TTC549 (cell line): ENCODE data around the gene ECHDC3.
"Not testable (repeated sequence)": the region's sequence is repeated elsewhere in the genome, so short reads cannot be mapped to it uniquely, and the experiment has no call there.

Experiments used
- FAIRE-seq: peaks from 2 replicates; lab custom pipeline; 2012; peaks lifted over from hg19 to GRCh38; lab: Jason Lieb, UNC

The ECHDC3 gene, protein sequence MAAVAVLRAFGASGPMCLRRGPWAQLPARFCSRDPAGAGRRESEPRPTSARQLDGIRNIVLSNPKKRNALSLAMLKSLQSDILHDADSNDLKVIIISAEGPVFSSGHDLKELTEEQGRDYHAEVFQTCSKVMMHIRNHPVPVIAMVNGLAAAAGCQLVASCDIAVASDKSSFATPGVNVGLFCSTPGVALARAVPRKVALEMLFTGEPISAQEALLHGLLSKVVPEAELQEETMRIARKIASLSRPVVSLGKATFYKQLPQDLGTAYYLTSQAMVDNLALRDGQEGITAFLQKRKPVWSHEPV

DNA sequence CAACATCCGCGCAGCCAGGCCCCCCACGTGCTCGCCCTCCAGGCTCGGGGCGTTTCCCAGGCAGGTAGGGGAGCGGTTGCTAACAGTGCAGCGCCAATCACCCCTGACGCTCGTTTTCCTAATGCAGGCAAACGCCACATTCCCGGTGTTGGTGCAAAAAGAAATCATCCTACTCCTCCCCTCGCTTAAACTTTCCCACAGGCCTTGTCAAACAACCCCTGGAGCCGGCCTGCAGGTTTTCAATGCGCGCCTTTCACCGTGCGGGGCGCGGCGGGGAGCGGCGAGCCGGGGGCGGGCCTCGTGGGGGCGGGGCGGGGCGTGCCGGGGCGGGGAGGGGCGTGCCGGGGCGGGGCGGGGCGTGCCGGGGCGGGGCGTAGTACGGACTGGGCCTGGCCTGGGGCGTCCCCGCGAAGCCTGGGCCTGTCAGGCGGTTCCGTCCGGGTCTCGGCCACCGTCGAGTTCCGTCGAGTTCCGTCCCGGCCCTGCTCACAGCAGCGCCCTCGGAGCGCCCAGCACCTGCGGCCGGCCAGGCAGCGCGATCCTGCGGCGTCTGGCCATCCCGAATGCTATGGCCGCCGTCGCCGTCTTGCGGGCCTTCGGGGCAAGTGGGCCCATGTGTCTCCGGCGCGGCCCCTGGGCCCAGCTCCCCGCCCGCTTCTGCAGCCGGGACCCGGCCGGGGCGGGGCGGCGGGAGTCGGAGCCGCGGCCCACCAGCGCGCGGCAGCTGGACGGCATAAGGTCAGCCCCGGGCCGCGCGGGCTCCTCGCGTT is at the start of gene ECHDC3:
Gene ECHDC3, plus strand, starts transcription at position 374 of the 770 bp plus-strand sequence. Its CDS starts 195 bp downstream, at position 569.
- no peak for FAIRE-seq

DNA sequence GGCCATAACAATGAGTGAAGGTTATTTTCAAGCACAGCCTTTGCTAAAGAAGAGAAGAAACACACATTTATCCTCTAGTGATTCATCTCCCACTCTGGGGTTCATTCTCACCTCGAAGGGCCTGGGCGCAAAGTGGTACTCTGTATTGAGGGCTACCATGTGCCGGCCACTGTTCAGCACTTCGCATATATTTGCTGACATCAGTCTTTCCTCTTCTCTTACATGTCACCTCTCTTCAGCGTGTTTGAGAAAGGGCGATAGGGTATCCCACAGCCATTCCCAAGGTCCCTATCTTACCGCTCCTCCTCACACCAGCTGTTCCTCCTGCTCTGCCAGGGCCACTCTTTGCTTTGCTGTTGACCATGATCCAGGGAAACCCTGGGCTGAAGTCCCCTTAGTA is 48.8 kb upstream of the ECHDC3 start:
- no peak for FAIRE-seq

DNA sequence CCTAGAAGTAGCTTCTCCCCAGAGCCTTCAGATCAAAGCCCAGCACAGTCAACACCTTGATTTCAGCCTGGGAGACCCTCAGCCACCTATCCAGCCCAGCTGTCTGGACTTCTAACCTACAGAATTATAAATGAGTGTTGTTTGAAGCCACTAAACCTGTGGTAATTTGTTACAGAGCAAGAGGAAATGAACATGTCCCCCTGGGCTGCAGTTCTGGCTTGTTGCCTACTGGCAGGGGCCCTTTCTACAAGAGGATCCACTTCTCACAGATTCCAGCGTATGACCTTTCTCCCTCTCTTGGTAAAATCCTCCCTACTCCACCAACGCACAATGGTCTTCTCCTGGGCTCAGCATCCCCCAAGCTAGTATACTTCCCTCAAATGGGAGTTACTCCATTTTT is 46.4 kb upstream of the ECHDC3 start:
- no peak for FAIRE-seq

DNA sequence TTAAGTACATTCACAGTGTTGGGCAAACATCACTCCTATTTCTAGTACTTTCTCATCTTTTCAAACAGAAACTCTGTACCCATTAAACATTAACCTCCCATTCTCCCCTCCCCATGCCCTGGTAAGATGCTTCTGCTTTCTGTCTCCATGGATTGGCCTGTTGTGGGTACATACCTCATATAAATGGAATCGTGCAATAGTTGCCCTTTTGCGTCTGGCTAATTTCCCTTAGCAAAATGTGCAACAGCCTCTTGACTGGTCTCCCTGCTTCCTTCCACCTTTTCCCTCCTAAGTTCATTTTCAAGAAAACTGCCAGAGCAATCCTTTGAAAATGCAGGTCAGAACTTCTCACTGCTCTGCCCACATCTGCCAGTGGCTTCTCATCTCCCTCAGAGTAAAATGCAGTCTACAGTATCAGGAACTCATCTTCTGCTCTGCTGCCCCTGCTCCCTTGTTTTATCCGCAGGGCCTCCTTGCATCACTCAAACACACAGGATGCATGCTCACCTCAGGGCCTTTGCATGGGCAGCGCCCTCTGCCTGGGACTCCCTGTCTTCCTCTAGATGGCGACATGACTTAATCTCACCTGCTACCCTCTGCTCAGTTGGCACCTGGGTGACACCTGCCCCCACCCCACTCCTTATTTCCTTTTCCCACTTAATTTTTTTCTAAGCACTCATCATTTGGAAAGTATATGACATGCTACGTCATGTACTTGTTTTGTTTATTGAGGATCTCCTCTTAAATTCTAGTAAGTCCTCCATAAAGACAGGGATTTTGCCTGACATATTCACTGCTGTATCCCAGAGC is 44.3 kb upstream of the ECHDC3 start:
- no peak for FAIRE-seq

DNA sequence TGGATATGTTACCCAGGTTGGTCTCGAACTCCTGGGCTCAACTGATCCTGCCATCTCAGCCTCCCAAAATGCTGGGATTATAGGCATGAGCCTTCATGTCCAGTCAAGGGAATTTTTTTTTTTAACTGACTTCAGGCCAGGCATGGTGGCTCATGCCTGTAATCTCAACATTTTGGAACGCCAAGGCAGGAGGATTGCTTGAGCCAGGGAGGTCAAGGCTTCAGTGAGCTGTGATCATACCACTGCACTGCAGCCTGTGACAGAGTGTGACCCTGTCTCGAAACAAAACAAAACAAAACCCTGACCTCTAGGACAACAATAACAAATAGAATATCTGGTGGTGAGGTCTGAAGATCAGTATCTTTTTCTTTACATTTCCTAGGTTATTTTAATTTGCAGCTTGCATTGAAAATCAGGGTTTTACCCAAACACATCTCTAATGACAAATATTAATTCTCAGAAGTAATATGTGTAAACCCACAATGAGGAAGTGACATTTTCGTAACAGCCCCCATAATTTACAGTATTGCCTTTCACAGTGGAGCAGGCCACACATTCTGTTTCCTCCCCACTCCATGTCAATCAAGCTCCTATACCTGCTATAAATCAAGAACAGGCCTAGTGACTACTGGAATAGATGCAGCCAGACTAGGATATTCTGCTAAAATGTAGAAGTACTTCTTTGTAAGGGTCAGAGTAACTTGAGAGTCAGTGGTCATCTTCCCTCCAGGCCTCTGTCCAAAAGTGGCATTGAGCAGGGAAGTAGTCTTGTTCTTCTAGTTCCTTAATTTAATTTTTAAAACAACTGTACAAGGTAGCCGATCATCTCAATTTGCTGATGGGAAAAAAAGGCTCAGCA is 43.3 kb upstream of the ECHDC3 start:
- FAIRE-seq, result no peak

DNA sequence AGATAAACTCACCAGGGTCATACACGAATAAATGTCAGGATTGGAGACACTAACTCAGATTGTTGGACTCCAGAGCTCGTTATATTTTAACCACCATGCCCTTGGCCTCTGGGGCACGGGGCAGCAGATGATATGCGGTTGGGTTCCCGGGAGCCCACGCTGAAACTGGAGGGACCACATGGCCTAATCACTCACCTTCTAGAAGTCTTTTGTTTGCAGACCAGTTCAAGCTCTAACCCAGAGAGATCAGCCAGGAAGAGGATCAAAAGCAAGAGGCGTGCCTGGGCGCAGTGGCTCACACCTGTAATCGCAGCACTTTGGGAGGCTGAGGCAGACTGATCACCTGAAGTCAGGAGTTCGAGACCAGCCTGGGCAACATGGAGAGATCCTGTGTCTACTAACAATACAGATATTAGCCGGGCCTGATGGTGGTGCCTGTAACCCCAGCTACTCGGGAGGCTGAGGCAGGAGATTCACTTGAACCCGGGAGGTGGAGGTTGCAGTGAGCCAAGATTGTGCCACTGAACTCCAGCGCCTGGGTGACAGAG is 42.6 kb upstream of the ECHDC3 start:
- no peak for FAIRE-seq

DNA sequence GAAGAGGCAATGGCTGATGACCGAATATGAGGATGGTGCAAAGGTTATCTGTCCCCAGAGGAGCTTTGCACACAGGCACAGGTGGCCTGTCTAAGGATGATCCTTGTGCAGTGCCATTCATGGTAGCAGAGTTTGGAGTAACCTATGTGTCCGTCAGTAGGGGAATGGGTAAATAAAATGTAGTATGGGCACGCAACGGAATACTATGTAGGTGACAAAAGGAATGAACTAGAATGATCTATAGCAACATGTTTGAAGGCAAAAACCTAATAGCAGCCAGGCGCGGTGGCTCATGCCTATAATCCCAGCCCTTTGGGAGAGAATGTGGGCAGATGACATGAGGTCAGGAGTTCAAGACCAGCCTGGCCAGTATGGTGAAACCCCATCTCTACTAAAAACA is 41.6 kb upstream of the ECHDC3 start:
- FAIRE-seq, result no peak

DNA sequence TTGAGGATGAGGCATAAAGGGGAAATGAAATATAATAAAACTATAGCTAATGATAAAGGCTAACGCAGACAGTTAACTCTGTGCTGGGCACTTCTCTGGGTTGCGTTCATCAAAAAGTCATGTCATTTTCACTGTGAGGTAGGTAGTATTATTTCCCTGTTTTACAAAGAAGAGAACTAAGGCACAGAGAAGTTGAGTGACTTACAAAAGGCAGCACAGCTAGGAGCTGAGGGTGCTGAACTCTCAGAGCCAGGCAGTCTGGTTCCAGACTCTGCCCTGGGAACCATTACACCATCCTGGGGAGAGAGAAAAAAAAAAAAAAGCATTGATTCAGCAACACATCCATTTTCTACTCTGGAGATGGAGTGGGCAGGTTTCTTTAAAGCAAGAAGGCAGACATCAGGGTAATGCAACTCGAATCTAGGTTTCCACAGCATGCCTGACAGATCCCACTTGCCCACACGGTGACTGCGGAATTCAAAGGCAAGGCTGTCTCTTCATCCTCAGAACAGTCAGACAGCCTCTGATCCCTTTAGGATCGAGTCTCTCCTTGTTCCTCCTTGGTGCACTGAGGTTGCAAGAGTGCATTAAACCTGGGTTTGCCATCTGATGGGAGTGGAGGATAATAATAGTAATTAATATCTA is 40.6 kb upstream of the ECHDC3 start:
- no peak for FAIRE-seq

DNA sequence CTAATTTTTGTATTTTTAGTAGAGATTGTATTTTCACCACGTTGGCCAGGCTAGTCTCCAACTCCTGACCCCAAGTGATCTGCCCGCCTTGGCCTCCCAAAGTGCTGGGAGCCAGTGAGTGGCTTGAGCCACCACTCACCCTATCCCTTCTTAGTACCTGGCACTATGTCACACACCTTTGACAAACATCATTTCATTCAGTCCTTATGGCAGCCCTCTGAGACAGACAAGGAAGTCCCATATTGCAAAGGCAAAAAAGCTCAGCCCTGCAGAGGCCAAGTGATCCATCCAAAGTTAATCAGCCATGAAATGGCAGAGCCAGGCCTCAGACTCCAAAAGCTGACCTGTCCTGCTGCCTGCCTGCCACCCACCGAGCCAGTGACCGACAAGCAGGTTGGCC is 39.9 kb upstream of the ECHDC3 start:
- no peak for FAIRE-seq

DNA sequence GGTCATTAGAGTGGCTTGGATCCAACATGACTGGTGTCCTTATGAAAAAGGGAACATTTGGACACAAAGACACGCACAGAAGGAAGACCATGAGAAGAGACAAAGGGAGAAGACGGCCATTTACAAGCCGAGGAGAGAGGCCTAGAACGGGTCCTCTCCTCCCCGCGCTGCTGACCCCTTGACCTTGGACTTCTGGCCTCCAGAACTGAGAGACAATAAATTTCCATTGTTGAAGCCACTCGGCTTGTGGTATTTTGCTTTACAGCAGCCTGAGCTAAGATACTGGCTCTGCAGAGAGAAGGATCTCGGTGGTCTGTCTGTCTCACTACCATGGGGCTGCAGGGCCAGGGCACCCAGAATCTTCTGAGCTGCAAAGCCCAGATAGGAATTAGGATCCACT is 38.1 kb upstream of the ECHDC3 start:
- no peak for FAIRE-seq

DNA sequence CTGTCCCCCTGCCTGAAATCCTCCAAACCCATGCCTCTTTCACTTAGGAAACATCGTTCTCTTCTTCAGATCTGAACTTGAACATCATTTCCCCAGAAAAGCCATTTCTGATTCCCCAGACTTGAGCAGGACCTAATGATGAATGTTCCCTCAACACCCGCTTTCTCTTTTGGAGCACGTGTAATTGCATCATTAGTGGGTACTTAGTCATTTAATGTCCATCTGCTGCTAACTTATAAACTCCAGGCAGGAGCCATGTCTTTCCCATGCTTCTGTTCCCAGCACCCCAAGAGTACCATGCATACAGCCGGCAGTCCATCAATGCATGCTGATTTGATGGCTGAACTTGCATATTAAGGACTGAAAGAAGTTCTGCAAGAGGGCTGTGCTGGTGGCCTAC is 36.5 kb upstream of the ECHDC3 start:
- no peak for FAIRE-seq

DNA sequence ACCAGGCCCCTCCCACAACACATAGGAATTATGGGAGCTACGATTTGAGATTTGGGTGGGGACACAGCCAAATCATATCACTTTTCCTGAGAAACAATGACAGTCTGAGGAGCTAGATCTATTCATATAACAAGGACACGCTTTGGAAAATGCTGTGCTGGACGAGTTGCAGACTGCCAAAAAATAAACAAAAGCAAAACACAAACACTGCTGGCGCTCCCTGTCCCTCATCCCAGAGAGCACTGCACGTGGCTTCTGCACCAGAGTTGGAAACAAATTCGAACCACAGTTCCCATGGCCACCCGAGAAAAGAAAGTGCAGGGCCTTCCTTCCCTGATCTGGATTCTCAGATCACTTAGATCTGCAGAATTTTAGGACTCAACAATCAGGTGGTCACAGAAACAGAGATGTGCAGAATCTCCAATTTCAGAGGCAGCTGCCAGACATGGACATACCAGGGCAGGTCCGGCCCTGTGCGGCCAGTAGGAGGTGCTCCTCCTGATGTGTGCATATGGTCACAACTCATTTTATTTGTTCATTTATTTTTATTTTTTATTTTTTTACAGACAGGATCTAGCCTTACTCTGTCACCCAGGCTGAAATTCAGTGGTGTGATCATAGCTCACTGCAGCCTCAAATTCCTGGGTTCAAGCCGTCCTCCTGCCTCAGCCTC is 35.2 kb upstream of the ECHDC3 start:
- FAIRE-seq, result no peak

DNA sequence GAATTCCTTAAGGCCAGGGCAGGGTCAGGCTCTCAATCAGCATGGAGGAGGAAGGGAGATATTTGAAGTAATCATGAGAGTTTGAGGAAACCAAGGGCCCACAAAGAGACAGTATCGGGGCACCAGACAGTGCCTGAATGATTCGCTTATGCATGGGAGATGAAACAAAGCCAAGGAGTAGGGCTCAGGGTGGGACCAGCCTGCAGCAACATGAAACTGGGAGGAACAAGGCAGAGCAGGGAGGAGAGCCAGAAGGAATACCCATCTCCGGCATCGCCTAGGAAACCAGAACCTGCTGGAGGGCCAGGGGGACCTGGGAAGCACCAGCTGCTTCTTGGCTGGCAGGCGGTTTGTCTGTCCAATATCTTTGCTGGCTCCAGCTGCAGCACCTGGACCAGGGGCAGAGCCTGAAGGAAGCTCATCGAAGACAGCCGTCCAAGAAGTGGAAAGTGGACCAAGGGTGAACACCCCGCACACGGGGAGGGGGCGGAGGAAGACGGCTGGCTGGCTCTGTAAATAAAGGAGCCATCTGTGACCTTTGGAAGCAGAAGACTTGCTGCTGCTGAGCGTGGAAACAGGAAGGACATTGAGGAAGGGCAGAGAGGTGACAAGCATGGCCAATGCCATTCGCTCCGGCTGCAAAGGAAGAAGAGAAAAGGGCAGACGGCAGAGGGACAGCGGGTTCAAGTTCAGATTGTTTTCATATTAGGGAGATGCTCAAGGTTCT is 34.4 kb upstream of the ECHDC3 start:
- no peak for FAIRE-seq

DNA sequence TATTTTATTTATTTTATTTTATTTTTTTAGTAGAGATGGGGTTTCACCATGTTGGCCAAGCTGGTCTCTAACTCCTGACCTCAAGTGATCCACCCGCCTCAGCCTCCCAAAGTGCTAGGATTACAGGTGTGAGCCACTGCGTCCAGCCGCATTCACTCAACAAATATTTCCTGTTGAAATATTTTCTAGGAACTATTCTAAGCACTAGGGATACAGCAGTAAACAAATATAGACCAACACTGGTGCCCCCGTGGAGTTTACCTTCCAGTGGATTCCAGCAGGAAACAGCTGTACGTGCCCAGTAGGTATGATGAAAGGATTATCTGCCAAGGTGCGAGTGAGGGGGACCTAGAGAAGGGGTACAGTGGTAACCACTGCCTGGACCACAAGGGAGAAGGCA is 33.4 kb upstream of the ECHDC3 start:
- not testable (repeated sequence) for FAIRE-seq

DNA sequence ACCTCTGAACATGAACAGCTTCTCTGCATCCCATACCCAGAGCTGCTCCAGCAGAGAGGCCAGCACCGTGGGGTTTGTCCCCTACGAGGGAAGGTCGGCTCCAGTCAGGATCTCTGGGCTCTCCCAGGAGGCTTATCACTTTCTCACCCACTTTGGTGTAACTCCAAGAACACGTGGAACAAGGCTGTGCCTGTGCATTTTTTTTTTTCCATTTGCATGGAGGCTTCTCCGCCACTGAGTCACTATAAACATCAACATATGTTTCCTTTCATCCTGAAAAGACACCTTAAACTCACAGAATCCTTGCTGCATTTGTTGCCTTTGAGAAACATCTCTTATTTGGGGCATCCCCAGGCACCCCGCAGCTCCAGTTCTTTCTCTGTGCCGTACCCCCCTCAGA is 29.4 kb upstream of the ECHDC3 start:
- FAIRE-seq, result no peak

DNA sequence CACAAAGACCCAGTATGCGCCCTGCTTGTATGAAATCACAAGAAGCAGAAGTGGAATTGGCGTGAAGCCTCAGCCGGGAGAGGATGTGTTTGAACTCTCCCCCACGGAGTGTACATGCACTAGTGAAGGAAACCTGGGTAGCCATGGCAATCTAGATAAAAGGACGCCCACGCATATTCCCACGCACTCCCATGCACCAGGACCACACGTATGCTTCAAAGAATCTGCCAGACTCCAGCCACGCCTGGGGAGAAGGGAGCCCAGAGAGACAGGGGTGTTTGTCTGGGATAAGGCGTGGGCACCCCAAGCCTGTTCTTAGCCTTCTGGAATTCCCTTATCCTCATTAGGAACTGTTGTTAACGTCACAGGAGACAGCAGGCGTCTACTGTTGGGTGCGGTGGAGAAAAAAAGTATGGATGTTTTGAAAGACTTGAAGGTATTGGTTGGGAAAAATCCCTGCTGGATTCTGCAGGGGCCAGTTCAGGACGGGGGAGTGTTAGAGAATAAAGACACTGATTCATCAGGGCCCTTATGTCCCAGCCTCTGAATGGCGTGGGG is 28.9 kb upstream of the ECHDC3 start:
- FAIRE-seq, result no peak

DNA sequence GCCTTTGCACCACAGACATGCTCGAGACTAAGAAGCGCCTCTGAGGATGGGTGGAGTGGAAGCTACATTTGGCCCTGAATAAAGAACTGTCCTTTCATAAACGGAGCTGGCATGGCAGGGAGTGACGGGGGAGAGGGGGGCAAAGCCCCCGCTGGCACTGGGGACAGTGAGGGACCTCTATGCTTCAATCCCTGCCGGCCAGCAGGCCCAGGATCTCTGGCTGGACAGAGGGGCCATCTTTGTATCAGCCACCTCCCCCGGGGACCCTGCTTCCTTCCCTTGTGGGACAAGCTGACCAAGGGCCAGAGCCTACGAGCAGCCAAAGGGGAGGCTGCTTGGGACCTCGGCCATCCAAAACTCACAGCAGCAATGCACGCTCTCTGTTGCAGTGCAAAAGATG is 28.2 kb upstream of the ECHDC3 start:
- FAIRE-seq, result no peak

DNA sequence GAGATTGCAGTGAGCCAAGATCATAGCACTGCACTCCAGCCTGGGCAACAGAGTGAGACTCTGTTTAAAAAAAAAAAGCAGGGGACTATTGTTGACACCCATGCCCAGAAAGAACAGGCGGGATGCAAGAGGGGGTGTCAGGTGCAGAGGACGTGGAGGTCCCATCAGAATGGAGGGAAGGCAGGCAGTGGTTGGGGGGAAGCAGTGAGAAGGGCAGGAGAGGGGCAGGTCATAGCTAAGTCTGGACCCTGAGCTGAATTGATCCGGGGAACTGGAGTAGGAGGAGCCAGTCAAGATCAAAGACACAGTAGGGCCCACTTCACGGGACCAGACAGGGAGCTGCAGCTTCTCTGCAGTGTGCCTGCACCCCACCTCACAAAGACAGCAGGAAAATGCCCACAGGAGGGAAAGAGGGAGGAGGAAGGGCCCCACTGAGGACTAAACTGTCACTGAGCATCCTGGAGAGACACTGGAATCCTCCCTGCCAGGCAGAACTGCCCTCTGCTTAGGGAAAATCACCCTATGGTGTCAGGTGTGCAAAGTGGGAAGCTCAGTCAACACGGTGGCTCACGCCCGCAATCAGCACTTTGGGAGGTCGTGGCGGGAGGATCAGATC is 27.3 kb upstream of the ECHDC3 start:
- no peak for FAIRE-seq

DNA sequence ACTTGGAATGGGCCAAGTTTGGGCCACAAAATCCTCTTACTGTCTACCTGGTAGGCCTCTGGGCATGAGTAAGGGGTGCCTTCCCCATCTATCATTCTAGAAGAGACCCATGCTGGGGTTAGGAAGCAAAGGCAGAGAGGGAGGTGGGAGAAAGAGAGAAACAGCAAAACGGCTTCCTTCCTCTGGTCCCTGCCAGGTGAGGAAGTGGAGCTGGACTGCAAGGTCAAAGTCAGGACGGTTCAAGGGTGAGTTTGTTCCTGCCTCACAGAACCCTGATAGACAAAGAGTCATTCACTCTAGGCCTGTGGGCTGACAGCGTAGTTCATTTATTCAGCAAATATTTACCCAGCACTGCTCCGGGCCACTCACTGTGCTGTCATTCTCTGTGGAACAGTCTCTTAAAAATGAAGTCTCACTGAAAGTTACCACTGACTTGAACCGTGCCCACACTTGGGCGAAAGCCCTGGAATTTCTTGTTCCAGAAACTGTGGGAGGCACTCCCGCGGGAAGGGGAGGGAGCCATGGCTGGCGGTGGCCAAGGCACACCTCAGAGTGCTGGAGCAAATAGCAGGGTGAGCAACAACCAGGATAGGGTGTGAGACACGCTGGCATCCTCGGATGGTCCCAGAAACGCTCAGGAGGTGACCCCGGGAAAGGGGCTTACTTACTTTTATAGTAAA is 26.2 kb upstream of the ECHDC3 start:
- no peak for FAIRE-seq
